ENCODE measurements around the gene TTC38. TPM values are rescaled to one million over a fixed set of nuclear protein-coding genes. Genes with fewer than 3 reads are reported as not detected.
A peak's percentile ranks its signal among the peaks of the same experiment; 100 is the strongest.
"Not testable (repeated sequence)": the region's sequence is repeated elsewhere in the genome, so short reads cannot be mapped to it uniquely, and the experiment has no call there.

Gene TTC38
- total RNA-seq, 2 donors from 2014 or later, result 22.6 to 41.7 TPM

GRCh38 chr22:46256358-46256958 is 11.3 kb upstream of the TTC38 start:
- Histone ChIP-seq H3K4me3 (no peak overlapping the region), H3K4me1 (peaks cover 0 to under 1% of the 10 kb centered on the region in 2 donors), H3K27ac (no peak overlapping the region), H3K9me3 (no peaks in the 10 kb centered on the region), H3K27me3 (no peaks in the 10 kb centered on the region), H3K36me3 (no peaks in the 10 kb centered on the region)
- TF ChIP-seq CTCF (IDR thresholded peaks at IDR 0.05), result no peak
- no peak for DNase-seq (ENCODE audit: low spot score)

DNA sequence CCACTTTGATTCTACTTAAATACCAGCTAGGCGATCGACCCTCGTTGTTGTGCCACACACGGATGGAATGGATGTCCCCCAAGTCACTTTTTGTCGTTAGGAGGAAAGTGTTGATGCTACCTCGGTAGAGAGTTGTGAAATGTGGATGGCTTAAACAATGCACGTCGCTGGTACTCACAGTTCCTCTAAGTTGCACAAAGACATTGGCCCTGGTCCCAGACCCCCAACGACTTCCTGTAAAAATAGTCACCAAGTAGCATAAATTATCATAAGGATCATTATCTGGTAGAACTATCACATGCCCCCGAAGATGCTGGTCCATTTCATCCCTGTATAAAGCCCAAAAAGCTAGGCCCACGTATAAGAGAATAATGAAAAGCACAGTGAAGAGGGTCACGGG is 8.4 kb upstream of the TTC38 start:
- no peak for TF ChIP-seq CTCF (IDR thresholded peaks at IDR 0.05)
- no peak for DNase-seq (ENCODE audit: low spot score)

DNA sequence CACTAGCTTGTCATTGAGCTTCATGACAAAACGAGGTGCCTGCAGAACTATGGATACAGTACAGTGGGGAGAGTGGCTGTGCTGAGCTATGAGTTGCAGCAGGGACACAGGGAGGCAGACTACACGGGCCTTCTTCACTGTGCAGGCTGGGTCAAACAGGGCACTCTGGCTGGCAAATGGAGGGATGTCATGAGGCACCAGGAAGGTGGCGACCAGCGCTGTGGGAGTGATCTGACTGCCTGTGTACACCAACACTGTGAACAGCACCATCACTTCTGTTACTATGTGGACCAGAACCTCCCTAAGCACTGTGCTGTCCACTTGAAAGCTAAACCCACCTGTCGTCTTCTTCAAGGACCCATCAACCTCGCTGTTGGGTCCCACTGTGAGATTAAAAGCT is 7.8 kb upstream of the TTC38 start:
- Histone ChIP-seq H3K4me1 (no peaks in the 10 kb centered on the region), H3K27me3 (no peaks in the 10 kb centered on the region), H3K4me3 (no peak overlapping the region), H3K9me3 (no peaks in the 10 kb centered on the region), H3K36me3 (no peaks in the 10 kb centered on the region), H3K27ac (no peak overlapping the region)
- no peak for TF ChIP-seq CTCF (IDR thresholded peaks at IDR 0.05)
- DNase-seq (ENCODE audit: low spot score), result no peak

More for the DNA sequence above, 8.4 kb upstream of the TTC38 start:
- Histone ChIP-seq H3K36me3 (no peaks in the 10 kb centered on the region), H3K4me3 (no peak overlapping the region), H3K27ac (no peak overlapping the region), H3K9me3 (no peaks in the 10 kb centered on the region), H3K4me1 (no peaks in the 10 kb centered on the region), H3K27me3 (no peaks in the 10 kb centered on the region)

- H3K27me3 ChIP-seq, result no peaks in the 10 kb centered on the region
- no peaks in the 10 kb centered on the region for H3K9me3 ChIP-seq
- H3K36me3 ChIP-seq, result no peaks in the 10 kb centered on the region
- peaks cover 0 to 10% of the 10 kb centered on the region in 2 donors for H3K4me1 ChIP-seq
- H3K4me3 ChIP-seq, result peak overlapping the region; percentile 18 to 41
- peak in 1 of 2 donors; percentile 51 for TF ChIP-seq CTCF (IDR thresholded peaks at IDR 0.05)
- peak; percentile 78 for DNase-seq (ENCODE audit: low spot score)
- H3K27ac ChIP-seq, result no peak overlapping the region
Observed at GRCh38 chr22:46262449-46263215, 5.2 kb upstream of the TTC38 start.

- Histone ChIP-seq H3K4me1 (peaks cover 0 to 11% of the 10 kb centered on the region in 2 donors), H3K27ac (no peak within 1 kb of the TSS), H3K27me3 (no peaks in the 10 kb centered on the region), H3K9me3 (no peaks in the 10 kb centered on the region), H3K4me3 (peak within 1 kb of the TSS; percentile 18 to 41), H3K36me3 (no peaks in the 10 kb centered on the region)
- no peak for DNase-seq (ENCODE audit: low spot score)
- no peak for TF ChIP-seq CTCF (IDR thresholded peaks at IDR 0.05)
Observed at GRCh38 chr22:46263216-46263590, 4.6 kb upstream of the TTC38 start, which contains the start of gene PKDREJ. Gene PKDREJ (minus strand): TSS chr22:46263343. CDS start chr22:46263322, 21 bp downstream.

GRCh38 chr22:46264520-46264919 is 3.3 kb upstream of the TTC38 start:
- not testable (repeated sequence) for DNase-seq (ENCODE audit: low spot score); H3K9me3 ChIP-seq; H3K36me3 ChIP-seq; H3K27me3 ChIP-seq; H3K4me3 ChIP-seq; H3K27ac ChIP-seq
- peaks cover 0 to 24% of the 10 kb centered on the region in 2 donors for H3K4me1 ChIP-seq

- H3K4me3 ChIP-seq; H3K27me3 ChIP-seq; DNase-seq (ENCODE audit: low spot score); H3K36me3 ChIP-seq; H3K9me3 ChIP-seq; H3K27ac ChIP-seq: not testable (repeated sequence)
- H3K4me1 ChIP-seq, result peaks cover 0 to 25% of the 10 kb centered on the region in 2 donors
Observed at GRCh38 chr22:46265627-46266026, 2.2 kb upstream of the TTC38 start.

Data from right atrium auricular region (tissue), 2 donors.